Endothelial cell (in vitro differentiated cells): Measurements from ENCODE around the gene TMEM212. TPM values are rescaled to one million over a fixed set of nuclear protein-coding genes. Genes with fewer than 3 reads are reported as not detected.

ENCODE experiments used
- DNase-seq: peaks from one replicate; pipeline ENCODE4 v3.0.0; 2021; ENCODE audit warnings: low spot score
- H3K27ac Mint-ChIP-seq: one replicate; pipeline ENCODE4 v1.8.0; 2021; ENCODE audit warnings: mixed read lengths, inconsistent platforms; ENCODE audit not compliant: unreplicated experiment
- H3K27me3 Mint-ChIP-seq: one replicate; pipeline ENCODE4 v1.8.0; 2021; ENCODE audit warnings: mild to moderate bottlenecking, moderate library complexity, mixed read lengths, inconsistent platforms; ENCODE audit not compliant: unreplicated experiment
- H3K36me3 Mint-ChIP-seq: one replicate; pipeline ENCODE4 v1.8.0; 2021; ENCODE audit warnings: mild to moderate bottlenecking, low read depth, mixed read lengths, inconsistent platforms; ENCODE audit not compliant: unreplicated experiment
- H3K4me1 Mint-ChIP-seq: one replicate; pipeline ENCODE4 v1.8.0; 2021; ENCODE audit warnings: mild to moderate bottlenecking, mixed read lengths, inconsistent platforms; ENCODE audit not compliant: unreplicated experiment
- H3K4me3 Mint-ChIP-seq: one replicate; pipeline ENCODE4 v1.8.0; 2021; ENCODE audit warnings: mild to moderate bottlenecking, mixed read lengths, inconsistent platforms; ENCODE audit not compliant: unreplicated experiment
- H3K9me3 Mint-ChIP-seq: one replicate; pipeline ENCODE4 v1.8.0; 2021; ENCODE audit warnings: mixed read lengths, inconsistent platforms; ENCODE audit not compliant: unreplicated experiment
- total RNA-seq: library from RNA; stranded (reverse); fragmentation: NEBNext Ultra II Directional; extraction: Animal tissue kit (Norgen Biotek cat#: 25700); gene quantifications from one replicate; pipeline ENCODE4 v1.2.1, GENCODE V29; 2021; ENCODE audit not compliant: unreplicated experiment
- TF ChIP-seq, protein P1 (sequence below): fragments of 200-600 bp; sonication (generic); IDR thresholded peaks from one replicate; pipeline ENCODE4 v1.5.0; 2021; ENCODE audit warnings: antibody characterized with exemption; ENCODE audit not compliant: unreplicated experiment

TMEM212 gene
- total RNA-seq, 1 donor from 2014 or later, result not detected

DNA sequence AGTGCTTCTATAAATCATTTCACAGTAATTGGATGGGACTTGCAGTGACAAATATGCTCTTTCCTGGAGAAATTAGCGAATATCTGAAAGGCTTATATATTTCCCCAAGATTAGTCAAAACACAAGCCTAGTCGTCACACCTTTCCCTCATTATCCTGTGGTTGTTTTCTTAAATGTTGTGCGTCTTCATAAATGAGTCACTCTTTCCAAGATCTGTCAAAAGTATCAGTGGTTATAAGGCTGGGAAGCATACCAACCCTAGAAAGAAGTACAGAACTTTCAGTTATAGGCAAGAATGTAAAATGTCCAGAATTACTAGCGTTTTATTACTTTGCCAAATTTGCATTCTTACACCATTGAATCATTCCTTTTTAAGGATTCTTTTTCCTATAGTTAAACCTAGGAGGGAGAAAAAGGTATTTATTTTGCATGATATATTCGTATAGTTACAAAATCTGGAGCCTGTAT, 33.6 kb downstream of the TMEM212 start:
- TF ChIP-seq, protein P1, sequence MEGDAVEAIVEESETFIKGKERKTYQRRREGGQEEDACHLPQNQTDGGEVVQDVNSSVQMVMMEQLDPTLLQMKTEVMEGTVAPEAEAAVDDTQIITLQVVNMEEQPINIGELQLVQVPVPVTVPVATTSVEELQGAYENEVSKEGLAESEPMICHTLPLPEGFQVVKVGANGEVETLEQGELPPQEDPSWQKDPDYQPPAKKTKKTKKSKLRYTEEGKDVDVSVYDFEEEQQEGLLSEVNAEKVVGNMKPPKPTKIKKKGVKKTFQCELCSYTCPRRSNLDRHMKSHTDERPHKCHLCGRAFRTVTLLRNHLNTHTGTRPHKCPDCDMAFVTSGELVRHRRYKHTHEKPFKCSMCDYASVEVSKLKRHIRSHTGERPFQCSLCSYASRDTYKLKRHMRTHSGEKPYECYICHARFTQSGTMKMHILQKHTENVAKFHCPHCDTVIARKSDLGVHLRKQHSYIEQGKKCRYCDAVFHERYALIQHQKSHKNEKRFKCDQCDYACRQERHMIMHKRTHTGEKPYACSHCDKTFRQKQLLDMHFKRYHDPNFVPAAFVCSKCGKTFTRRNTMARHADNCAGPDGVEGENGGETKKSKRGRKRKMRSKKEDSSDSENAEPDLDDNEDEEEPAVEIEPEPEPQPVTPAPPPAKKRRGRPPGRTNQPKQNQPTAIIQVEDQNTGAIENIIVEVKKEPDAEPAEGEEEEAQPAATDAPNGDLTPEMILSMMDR, result no peak
- peaks cover 30% of the 10 kb centered on the region for H3K4me1 Mint-ChIP-seq

DNA sequence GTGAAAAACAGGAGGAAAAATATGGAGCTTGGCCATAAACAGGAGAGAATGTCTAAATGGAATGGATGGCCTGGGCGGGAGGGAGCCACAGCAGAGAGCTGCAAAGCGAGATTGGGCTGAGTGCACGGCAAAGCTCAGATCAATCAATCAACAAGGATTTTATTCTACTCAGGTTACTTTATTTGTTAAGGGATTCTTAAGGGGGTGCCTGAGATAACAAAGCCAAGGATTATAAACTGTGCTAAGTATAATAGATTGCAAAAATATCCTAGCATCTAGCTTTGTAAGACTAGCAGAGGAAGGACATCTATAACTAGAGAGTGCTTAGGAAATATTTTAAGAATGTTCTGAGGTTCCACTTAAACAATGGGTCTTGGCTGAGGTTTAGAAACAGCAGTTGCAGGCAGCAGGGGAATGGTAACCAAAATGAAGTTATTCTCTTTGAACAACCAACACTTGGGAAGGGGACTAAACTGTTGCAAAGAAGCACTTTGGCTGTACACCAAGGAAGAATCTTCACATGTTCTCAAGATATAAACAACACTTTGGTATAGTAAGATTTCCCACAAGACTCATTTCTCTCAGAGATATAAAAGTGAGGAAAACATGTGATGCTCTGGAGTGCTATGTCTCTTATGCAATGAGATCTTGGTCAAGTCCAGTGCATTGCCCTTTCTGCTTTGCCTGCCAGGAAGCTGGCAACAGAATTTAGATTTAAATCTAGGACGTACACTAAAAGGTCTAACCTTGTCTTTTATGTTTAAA, 35.5 kb downstream of the TMEM212 start:
- H3K4me1 Mint-ChIP-seq, result peaks cover 22% of the 10 kb centered on the region
- no peaks in the 10 kb centered on the region for H3K36me3 Mint-ChIP-seq
- H3K27me3 Mint-ChIP-seq, result no peaks in the 10 kb centered on the region
- no peak overlapping the region for H3K27ac Mint-ChIP-seq
- no peaks in the 10 kb centered on the region for H3K9me3 Mint-ChIP-seq
- no peak overlapping the region for H3K4me3 Mint-ChIP-seq
- no peak for DNase-seq
- TF ChIP-seq, protein P1, result no peak

More for the DNA sequence above, 33.6 kb downstream of the TMEM212 start:
- DNase-seq, result no peak
- no peaks in the 10 kb centered on the region for H3K9me3 Mint-ChIP-seq
- no peaks in the 10 kb centered on the region for H3K27me3 Mint-ChIP-seq
- no peaks in the 10 kb centered on the region for H3K36me3 Mint-ChIP-seq
- H3K4me3 Mint-ChIP-seq, result no peak overlapping the region
- no peak overlapping the region for H3K27ac Mint-ChIP-seq

DNA sequence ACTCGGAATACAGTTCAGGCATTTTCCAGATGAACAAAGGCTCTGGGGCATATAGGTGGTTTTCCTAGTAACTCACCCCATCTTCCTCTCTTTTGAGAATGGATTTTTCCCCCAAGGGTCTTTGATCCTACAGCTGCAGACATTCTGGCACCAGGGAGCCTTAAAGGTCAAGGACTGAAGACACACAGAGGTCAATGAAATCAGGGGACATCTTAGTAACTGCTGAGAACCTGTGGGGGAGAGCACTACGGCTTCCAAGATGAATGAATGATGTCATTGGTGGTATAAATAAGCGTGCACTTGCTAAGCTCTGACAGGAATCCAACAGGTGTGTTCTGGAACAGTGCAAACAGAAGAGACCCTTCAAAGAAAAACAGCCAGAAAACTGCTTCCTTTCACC, 36.3 kb downstream of the TMEM212 start:
- no peaks in the 10 kb centered on the region for H3K36me3 Mint-ChIP-seq
- H3K27ac Mint-ChIP-seq, result no peak overlapping the region

DNA sequence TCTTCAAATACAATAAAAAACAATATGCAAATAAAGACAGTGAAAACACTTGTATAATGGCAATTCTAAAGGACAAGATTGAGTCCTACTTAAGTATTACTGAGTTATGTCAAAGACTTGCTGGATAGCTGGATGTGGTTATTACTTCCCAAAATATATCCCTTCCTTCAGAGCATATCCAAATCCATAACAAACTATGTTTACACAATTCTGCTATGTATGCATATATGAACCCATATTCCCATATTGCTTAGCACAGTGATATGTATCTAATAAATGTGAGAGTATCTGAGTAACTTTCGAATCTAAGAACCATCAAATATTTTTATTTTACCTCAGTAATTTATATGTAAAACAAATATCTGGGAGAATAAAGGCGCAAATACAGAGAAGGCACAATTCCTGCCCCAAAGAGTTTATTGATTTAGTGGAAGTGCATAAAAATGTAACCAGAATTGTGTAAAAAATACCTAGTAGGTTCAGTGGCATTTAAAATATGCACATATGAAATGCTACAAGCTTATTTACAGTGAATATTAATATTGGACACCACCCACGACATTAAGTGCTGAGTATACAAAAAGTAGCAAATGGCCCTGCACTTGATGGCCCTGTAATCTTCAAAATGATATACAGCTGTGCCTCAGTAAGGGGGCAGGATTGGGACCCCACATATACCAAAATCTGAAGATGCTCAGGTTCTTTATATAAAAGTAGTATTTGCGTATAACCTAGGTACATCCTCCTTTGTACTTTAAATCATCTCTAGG, 37.1 kb downstream of the TMEM212 start:
- TF ChIP-seq, protein P1, result no peak
- Mint-ChIP-seq H3K4me3 (no peak overlapping the region), H3K4me1 (peaks cover 10% of the 10 kb centered on the region), H3K9me3 (no peaks in the 10 kb centered on the region), H3K27ac (no peak overlapping the region), H3K27me3 (no peaks in the 10 kb centered on the region), H3K36me3 (no peaks in the 10 kb centered on the region)
- DNase-seq, result no peak

More for the DNA sequence above, 36.3 kb downstream of the TMEM212 start:
- TF ChIP-seq, protein P1, result no peak
- DNase-seq, result no peak
- no peak overlapping the region for H3K4me3 Mint-ChIP-seq
- H3K27me3 Mint-ChIP-seq, result no peaks in the 10 kb centered on the region
- no peaks in the 10 kb centered on the region for H3K9me3 Mint-ChIP-seq
- peaks cover 16% of the 10 kb centered on the region for H3K4me1 Mint-ChIP-seq

DNA sequence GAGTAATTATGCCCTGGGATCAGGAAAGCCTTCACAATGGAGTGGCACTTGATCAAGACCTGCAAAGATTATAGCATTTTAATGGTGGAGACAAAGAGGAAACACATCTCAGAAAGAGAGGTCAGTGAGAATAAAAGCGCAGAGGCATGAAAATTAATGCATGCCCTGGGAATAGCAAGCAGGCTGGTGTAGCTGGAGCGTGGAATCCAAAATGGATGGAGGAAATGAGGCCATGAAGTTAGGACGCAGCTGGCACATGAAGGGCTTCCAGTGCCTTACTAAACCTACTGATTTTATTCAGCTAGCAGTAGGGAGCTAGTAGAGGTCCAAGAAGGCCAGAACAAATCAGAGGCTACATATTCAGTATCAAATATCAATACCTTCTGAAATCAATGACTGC, 38.1 kb downstream of the TMEM212 start:
- TF ChIP-seq, protein P1, result no peak
- no peak for DNase-seq
- Mint-ChIP-seq H3K9me3 (no peaks in the 10 kb centered on the region), H3K36me3 (no peaks in the 10 kb centered on the region), H3K27ac (no peak overlapping the region), H3K4me3 (no peak overlapping the region), H3K27me3 (no peaks in the 10 kb centered on the region), H3K4me1 (peaks cover 6% of the 10 kb centered on the region)
